Measurements from ENCODE around the gene ENPP1.

Gene ENPP1

GRCh38 chr6:131779304-131779703 lies 28.5 kb upstream of the ENPP1 start:
- Histone ChIP-seq H3K36me3 (ENCODE audit: insufficient read depth, low read length) (no peaks in the 10 kb centered on the region), H3K27ac (no peak overlapping the region), H3K4me3 (no peak overlapping the region), H3K9ac (ENCODE audit: insufficient read length) (no peak overlapping the region), H3K9me3 (ENCODE audit: low read depth, low read length) (no peaks in the 10 kb centered on the region)
- DNase-seq (ENCODE audit: low read depth, low spot score): no peak
- TF ChIP-seq POLR2AphosphoS5 (IDR thresholded peaks at IDR 0.05; ENCODE audit: borderline replicate concordance, low read depth, low read length) (no peak), FOXP2 (optimal IDR thresholded peaks at IDR 0.05; ENCODE audit: control extremely low read depth, extremely low read length, insufficient read depth) (no peak), EZH2 (IDR thresholded peaks at IDR 0.05) (no peak)

GRCh38 chr6:131780600-131780999 lies 27.2 kb upstream of the ENPP1 start:
- DNase-seq (ENCODE audit: low read depth, low spot score): no peak
- no peak overlapping the region for H3K27ac ChIP-seq
- H3K9me3 ChIP-seq (ENCODE audit: low read depth, low read length): no peaks in the 10 kb centered on the region
- H3K36me3 ChIP-seq (ENCODE audit: insufficient read depth, low read length): no peaks in the 10 kb centered on the region
- H3K4me3 ChIP-seq: no peak overlapping the region
- TF ChIP-seq EZH2 (IDR thresholded peaks at IDR 0.05): no peak
- H3K9ac ChIP-seq (ENCODE audit: insufficient read length): no peak overlapping the region

- H3K9ac ChIP-seq (ENCODE audit: insufficient read length): no peak overlapping the region
- no peaks in the 10 kb centered on the region for H3K36me3 ChIP-seq (ENCODE audit: insufficient read depth, low read length)
- H3K9me3 ChIP-seq (ENCODE audit: low read depth, low read length): no peaks in the 10 kb centered on the region
- TF ChIP-seq POLR2AphosphoS5 (IDR thresholded peaks at IDR 0.05; ENCODE audit: borderline replicate concordance, low read depth, low read length): no peak
- TF ChIP-seq EZH2 (IDR thresholded peaks at IDR 0.05): no peak
- no peak for TF ChIP-seq FOXP2 (optimal IDR thresholded peaks at IDR 0.05; ENCODE audit: control extremely low read depth, extremely low read length, insufficient read depth)
- no peak overlapping the region for H3K4me3 ChIP-seq
- H3K27ac ChIP-seq: no peak overlapping the region
- DNase-seq (ENCODE audit: low read depth, low spot score): no peak
These were observed 26.1 kb upstream of the ENPP1 start for GRCh38 chr6:131781687-131782086.

- DNase-seq (ENCODE audit: low read depth, low spot score): no peak
- Histone ChIP-seq H3K27ac (no peak overlapping the region), H3K9me3 (ENCODE audit: low read depth, low read length) (no peaks in the 10 kb centered on the region), H3K36me3 (ENCODE audit: insufficient read depth, low read length) (no peaks in the 10 kb centered on the region), H3K4me3 (no peak overlapping the region), H3K9ac (ENCODE audit: insufficient read length) (no peak overlapping the region)
- no peak for TF ChIP-seq FOXP2 (optimal IDR thresholded peaks at IDR 0.05; ENCODE audit: control extremely low read depth, extremely low read length, insufficient read depth)
- TF ChIP-seq EZH2 (IDR thresholded peaks at IDR 0.05): no peak
- no peak for TF ChIP-seq POLR2AphosphoS5 (IDR thresholded peaks at IDR 0.05; ENCODE audit: borderline replicate concordance, low read depth, low read length)
These were observed 25.1 kb upstream of the ENPP1 start for GRCh38 chr6:131782764-131783163.

GRCh38 chr6:131784561-131784960 lies 23.3 kb upstream of the ENPP1 start:
- no peak overlapping the region for H3K4me3 ChIP-seq
- DNase-seq (ENCODE audit: low read depth, low spot score): no peak
- no peak overlapping the region for H3K27ac ChIP-seq
- H3K9me3 ChIP-seq (ENCODE audit: low read depth, low read length): no peaks in the 10 kb centered on the region
- H3K36me3 ChIP-seq (ENCODE audit: insufficient read depth, low read length): no peaks in the 10 kb centered on the region
- TF ChIP-seq FOXP2 (optimal IDR thresholded peaks at IDR 0.05; ENCODE audit: control extremely low read depth, extremely low read length, insufficient read depth): no peak
- TF ChIP-seq EZH2 (IDR thresholded peaks at IDR 0.05): no peak
- no peak for TF ChIP-seq POLR2AphosphoS5 (IDR thresholded peaks at IDR 0.05; ENCODE audit: borderline replicate concordance, low read depth, low read length)
- no peak overlapping the region for H3K9ac ChIP-seq (ENCODE audit: insufficient read length)

- H3K36me3 ChIP-seq (ENCODE audit: insufficient read depth, low read length): no peaks in the 10 kb centered on the region
- no peak overlapping the region for H3K9ac ChIP-seq (ENCODE audit: insufficient read length)
- H3K4me3 ChIP-seq: no peak overlapping the region
- no peak for DNase-seq (ENCODE audit: low read depth, low spot score)
- no peak for TF ChIP-seq FOXP2 (optimal IDR thresholded peaks at IDR 0.05; ENCODE audit: control extremely low read depth, extremely low read length, insufficient read depth)
- no peak for TF ChIP-seq POLR2AphosphoS5 (IDR thresholded peaks at IDR 0.05; ENCODE audit: borderline replicate concordance, low read depth, low read length)
- no peak for TF ChIP-seq EZH2 (IDR thresholded peaks at IDR 0.05)
- no peaks in the 10 kb centered on the region for H3K9me3 ChIP-seq (ENCODE audit: low read depth, low read length)
- no peak overlapping the region for H3K27ac ChIP-seq
These were observed 20.7 kb upstream of the ENPP1 start for GRCh38 chr6:131787079-131787478.

- TF ChIP-seq POLR2AphosphoS5 (IDR thresholded peaks at IDR 0.05; ENCODE audit: borderline replicate concordance, low read depth, low read length) (no peak), EZH2 (IDR thresholded peaks at IDR 0.05) (no peak), FOXP2 (optimal IDR thresholded peaks at IDR 0.05; ENCODE audit: control extremely low read depth, extremely low read length, insufficient read depth) (no peak)
These were observed 19.8 kb upstream of the ENPP1 start for GRCh38 chr6:131787766-131788712.

GRCh38 chr6:131789219-131789618 lies 18.6 kb upstream of the ENPP1 start:
- Histone ChIP-seq H3K36me3 (ENCODE audit: insufficient read depth, low read length) (no peaks in the 10 kb centered on the region), H3K27ac (no peak overlapping the region), H3K9me3 (ENCODE audit: low read depth, low read length) (no peaks in the 10 kb centered on the region), H3K4me3 (no peak overlapping the region), H3K9ac (ENCODE audit: insufficient read length) (no peak overlapping the region)
- no peak for DNase-seq (ENCODE audit: low read depth, low spot score)
- TF ChIP-seq POLR2AphosphoS5 (IDR thresholded peaks at IDR 0.05; ENCODE audit: borderline replicate concordance, low read depth, low read length) (no peak), FOXP2 (optimal IDR thresholded peaks at IDR 0.05; ENCODE audit: control extremely low read depth, extremely low read length, insufficient read depth) (no peak), EZH2 (IDR thresholded peaks at IDR 0.05) (no peak)

More at GRCh38 chr6:131787766-131788712, 19.8 kb upstream of the ENPP1 start:
- Histone ChIP-seq H3K36me3 (ENCODE audit: insufficient read depth, low read length) (no peaks in the 10 kb centered on the region), H3K27ac (no peak overlapping the region), H3K4me3 (no peak overlapping the region), H3K9me3 (ENCODE audit: low read depth, low read length) (no peaks in the 10 kb centered on the region), H3K9ac (ENCODE audit: insufficient read length) (no peak overlapping the region)
- DNase-seq (ENCODE audit: low read depth, low spot score): no peak
